Measurements from ENCODE around the gene PNLIPRP2.

Gene PNLIPRP2

DNA sequence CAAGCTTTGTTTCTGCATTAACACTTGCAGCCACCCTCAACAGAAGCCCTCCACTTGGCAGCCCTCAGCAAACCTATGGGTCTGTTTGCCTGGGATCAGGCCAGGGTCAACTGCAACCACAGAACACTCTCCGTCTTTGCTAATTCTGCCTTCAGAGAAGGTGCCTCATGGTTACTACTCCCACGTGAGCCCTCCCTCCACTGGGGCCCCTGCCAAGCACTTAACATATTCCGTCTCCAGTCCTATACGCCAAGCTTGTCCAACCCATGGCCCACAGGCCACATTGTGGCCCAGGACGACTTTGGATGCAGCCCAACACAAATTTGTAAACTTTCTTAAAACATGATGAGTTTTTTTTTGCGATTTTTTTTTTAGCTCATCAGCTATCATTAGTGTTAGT lies 66.9 kb downstream of the PNLIPRP2 start:
- DNase-seq (ENCODE audit: low spot score) (no peak), ATAC-seq (ENCODE audit: low read depth) (no peak)
- no peaks in the 10 kb centered on the region for H3K36me3 ChIP-seq (ENCODE audit: low read depth)
- H3K27ac ChIP-seq (ENCODE audit: poor library complexity, severe bottlenecking): no peak overlapping the region
- H3K9me3 ChIP-seq (ENCODE audit: severe bottlenecking): no peaks in the 10 kb centered on the region
- H3K4me3 ChIP-seq (ENCODE audit: severe bottlenecking): no peak overlapping the region
- no peaks in the 10 kb centered on the region for H3K4me1 ChIP-seq (ENCODE audit: insufficient read depth, poor library complexity, severe bottlenecking)
- H3K27me3 ChIP-seq (ENCODE audit: insufficient read depth, poor library complexity, severe bottlenecking): no peaks in the 10 kb centered on the region
- TF ChIP-seq, protein P1, sequence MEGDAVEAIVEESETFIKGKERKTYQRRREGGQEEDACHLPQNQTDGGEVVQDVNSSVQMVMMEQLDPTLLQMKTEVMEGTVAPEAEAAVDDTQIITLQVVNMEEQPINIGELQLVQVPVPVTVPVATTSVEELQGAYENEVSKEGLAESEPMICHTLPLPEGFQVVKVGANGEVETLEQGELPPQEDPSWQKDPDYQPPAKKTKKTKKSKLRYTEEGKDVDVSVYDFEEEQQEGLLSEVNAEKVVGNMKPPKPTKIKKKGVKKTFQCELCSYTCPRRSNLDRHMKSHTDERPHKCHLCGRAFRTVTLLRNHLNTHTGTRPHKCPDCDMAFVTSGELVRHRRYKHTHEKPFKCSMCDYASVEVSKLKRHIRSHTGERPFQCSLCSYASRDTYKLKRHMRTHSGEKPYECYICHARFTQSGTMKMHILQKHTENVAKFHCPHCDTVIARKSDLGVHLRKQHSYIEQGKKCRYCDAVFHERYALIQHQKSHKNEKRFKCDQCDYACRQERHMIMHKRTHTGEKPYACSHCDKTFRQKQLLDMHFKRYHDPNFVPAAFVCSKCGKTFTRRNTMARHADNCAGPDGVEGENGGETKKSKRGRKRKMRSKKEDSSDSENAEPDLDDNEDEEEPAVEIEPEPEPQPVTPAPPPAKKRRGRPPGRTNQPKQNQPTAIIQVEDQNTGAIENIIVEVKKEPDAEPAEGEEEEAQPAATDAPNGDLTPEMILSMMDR (IDR thresholded peaks at IDR 0.05; ENCODE audit: poor library complexity, severe bottlenecking): no peak

DNA sequence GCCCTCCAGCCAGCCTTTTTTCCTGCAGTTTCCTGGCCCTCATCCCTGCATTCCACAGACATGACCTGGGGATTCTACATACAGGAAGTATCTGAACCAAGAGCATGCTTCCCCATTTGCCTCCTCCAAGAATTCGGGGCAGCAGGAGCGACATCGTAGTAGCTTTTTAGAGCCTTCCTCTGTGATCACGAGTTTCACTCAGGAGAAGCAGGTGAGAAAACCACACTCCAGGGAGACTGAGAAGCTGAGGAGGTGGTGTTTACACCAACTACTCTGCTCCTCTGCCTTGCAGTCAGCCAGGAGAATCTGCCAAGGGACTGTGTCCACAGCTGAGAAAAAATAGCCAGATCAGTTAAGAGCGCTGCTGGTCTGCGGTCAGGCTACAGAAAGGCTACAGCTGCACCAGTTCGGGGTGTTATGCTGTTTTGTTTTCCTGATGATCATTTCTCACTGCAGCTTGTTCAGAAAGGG lies 67.5 kb downstream of the PNLIPRP2 start:
- ATAC-seq (ENCODE audit: low read depth) (0 out of 3 replicates have a peak, but pooled peaks have one; percentile 33), DNase-seq (ENCODE audit: low spot score) (no peak)
- Histone ChIP-seq H3K4me3 (ENCODE audit: severe bottlenecking) (no peak overlapping the region), H3K9me3 (ENCODE audit: severe bottlenecking) (no peaks in the 10 kb centered on the region), H3K4me1 (ENCODE audit: insufficient read depth, poor library complexity, severe bottlenecking) (no peaks in the 10 kb centered on the region), H3K27me3 (ENCODE audit: insufficient read depth, poor library complexity, severe bottlenecking) (no peaks in the 10 kb centered on the region), H3K36me3 (ENCODE audit: low read depth) (no peaks in the 10 kb centered on the region), H3K27ac (ENCODE audit: poor library complexity, severe bottlenecking) (no peak overlapping the region)
- TF ChIP-seq, protein P1 (IDR thresholded peaks at IDR 0.05; ENCODE audit: poor library complexity, severe bottlenecking): no peak

DNA sequence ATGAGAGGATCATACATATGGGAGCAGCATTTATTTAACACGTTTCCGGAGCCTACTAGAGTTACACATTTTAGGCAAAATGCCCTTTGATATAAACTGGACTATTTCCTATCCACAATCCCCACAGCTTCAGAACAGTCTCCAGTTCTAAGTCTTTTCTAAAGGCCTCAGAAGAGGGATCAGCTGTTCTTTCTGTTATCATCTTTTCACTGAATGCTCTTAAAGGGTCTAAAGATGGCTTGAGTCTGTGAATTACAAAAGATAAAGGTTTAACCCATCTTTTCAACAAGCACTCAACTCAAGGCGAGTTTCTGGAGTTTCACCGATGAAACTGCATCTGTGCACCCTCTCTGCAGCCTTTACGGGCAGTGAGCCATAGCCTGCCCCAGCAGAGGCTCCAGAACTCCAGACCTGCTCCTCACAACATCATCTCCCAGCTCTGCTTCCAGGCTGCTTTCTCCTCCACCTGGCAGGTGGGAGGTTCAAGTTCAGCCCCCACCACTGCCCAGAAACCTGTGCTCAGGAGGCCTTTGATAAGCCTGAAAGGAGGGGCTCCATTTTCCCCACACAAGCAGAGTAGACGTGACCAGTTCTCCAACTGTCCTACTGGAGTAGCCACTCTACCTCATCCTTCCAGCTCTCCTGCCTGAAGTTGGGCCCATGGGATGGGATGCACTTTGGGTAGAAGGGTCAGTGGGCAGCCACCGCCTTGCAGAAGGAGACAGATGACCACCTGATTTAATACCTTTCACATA lies 68.2 kb downstream of the PNLIPRP2 start:
- H3K36me3 ChIP-seq (ENCODE audit: low read depth): no peaks in the 10 kb centered on the region
- DNase-seq (ENCODE audit: low spot score) (no peak), ATAC-seq (ENCODE audit: low read depth) (no peak)
- no peaks in the 10 kb centered on the region for H3K27me3 ChIP-seq (ENCODE audit: insufficient read depth, poor library complexity, severe bottlenecking)
- no peaks in the 10 kb centered on the region for H3K9me3 ChIP-seq (ENCODE audit: severe bottlenecking)
- H3K4me1 ChIP-seq (ENCODE audit: insufficient read depth, poor library complexity, severe bottlenecking): no peaks in the 10 kb centered on the region
- H3K4me3 ChIP-seq (ENCODE audit: severe bottlenecking): no peak overlapping the region
- no peak overlapping the region for H3K27ac ChIP-seq (ENCODE audit: poor library complexity, severe bottlenecking)
- TF ChIP-seq, protein P1 (IDR thresholded peaks at IDR 0.05; ENCODE audit: poor library complexity, severe bottlenecking): no peak

DNA sequence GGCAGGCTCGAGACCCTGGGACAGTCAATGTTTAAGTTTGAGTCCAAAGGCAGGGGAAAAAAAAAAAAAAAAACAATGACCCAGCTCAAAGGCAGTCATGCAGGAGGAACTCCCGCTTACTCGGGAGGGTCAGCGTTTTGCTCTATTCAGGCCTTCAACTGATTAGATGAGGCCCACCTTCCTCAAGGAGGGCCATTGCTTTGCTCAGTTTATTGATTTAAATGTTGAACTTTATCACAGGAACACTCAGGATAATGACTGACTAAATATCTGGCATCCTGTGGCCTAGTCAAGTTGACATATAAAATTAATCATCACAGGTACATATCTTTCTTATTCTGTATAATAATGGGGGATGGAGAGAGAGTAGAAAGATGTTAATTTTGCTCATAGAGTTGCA lies 69.0 kb downstream of the PNLIPRP2 start:
- H3K27me3 ChIP-seq (ENCODE audit: insufficient read depth, poor library complexity, severe bottlenecking): no peaks in the 10 kb centered on the region
- no peaks in the 10 kb centered on the region for H3K4me1 ChIP-seq (ENCODE audit: insufficient read depth, poor library complexity, severe bottlenecking)
- TF ChIP-seq, protein P1 (IDR thresholded peaks at IDR 0.05; ENCODE audit: poor library complexity, severe bottlenecking): no peak
- H3K27ac ChIP-seq (ENCODE audit: poor library complexity, severe bottlenecking): no peak overlapping the region
- no peaks in the 10 kb centered on the region for H3K9me3 ChIP-seq (ENCODE audit: severe bottlenecking)
- H3K4me3 ChIP-seq (ENCODE audit: severe bottlenecking): no peak overlapping the region
- no peaks in the 10 kb centered on the region for H3K36me3 ChIP-seq (ENCODE audit: low read depth)
- DNase-seq (ENCODE audit: low spot score): no peak
- ATAC-seq (ENCODE audit: low read depth): no peak
